Activated CD8-positive, alpha-beta T cell treated with anti-CD3 and anti-CD28 coated beads for 36 hours (primary cell): ENCODE data around the gene MED15. TPM values are rescaled to one million over a fixed set of nuclear protein-coding genes. Genes with fewer than 3 reads are reported as not detected.
"Not testable (repeated sequence)": the region's sequence is repeated elsewhere in the genome, so short reads cannot be mapped to it uniquely, and the experiment has no call there.

Experiments used
- ATAC-seq: fragments of 200-7000 bp; cut with Tn5 transposase; one replicate; pipeline ENCODE4 v1.10.0; 2021; ENCODE audit warnings: mild to moderate bottlenecking, moderate library complexity
- CTCF ChIA-PET: fragments of 350-600 bp; sonication (Branson Sonifier 250); formaldehyde crosslinking; loops from one replicate; lab custom pipeline; 2021; ENCODE audit warnings: antibody characterized with exemption; lab: Charles Lee
- POLR2A ChIA-PET: fragments of 350-600 bp; sonication (Branson Sonifier 250); formaldehyde crosslinking; loops from one replicate; lab custom pipeline; 2021; ENCODE audit warnings: antibody characterized with exemption; lab: Charles Lee
- DNase-seq: peaks from one replicate; pipeline ENCODE4 v3.0.0-alpha.2; 2020
- H3K27ac Mint-ChIP-seq: one replicate; pipeline ENCODE4 v1.8.0; 2021; ENCODE audit warnings: mild to moderate bottlenecking, mixed read lengths
- H3K27me3 Mint-ChIP-seq: one replicate; pipeline ENCODE4 v1.8.0; 2021; ENCODE audit warnings: mixed read lengths
- H3K36me3 Mint-ChIP-seq: one replicate; pipeline ENCODE4 v1.8.0; 2021; ENCODE audit warnings: low read depth, mixed read lengths
- H3K4me1 Mint-ChIP-seq: one replicate; pipeline ENCODE4 v1.8.0; 2021; ENCODE audit warnings: low read depth, mixed read lengths
- H3K4me3 Mint-ChIP-seq: one replicate; pipeline ENCODE4 v1.8.0; 2021; ENCODE audit warnings: mild to moderate bottlenecking, moderate library complexity, mixed read lengths
- H3K9me3 Mint-ChIP-seq: one replicate; pipeline ENCODE4 v1.8.0; 2021; ENCODE audit warnings: mixed read lengths
- intact Hi-C: fragments of 100-400 bp; cut with micrococcal nuclease; formaldehyde crosslinking; loops from one replicate; pipeline ENCODE4 v1.10.0; 2022
- total RNA-seq, 2 experiments: library from RNA; stranded (reverse); gene quantifications; one replicate each; pipeline ENCODE4 v1.2.3, GENCODE V29; 2021
- TF ChIP-seq, protein P1 (sequence below): fragments of 200-600 bp; IDR thresholded peaks from one replicate; pipeline ENCODE4 v1.8.0; 2022; ENCODE audit warnings: antibody characterized with exemption, mild to moderate bottlenecking

Gene MED15
- total RNA-seq, 2 experiments from 2014 or later = 110 to 118 TPM

DNA sequence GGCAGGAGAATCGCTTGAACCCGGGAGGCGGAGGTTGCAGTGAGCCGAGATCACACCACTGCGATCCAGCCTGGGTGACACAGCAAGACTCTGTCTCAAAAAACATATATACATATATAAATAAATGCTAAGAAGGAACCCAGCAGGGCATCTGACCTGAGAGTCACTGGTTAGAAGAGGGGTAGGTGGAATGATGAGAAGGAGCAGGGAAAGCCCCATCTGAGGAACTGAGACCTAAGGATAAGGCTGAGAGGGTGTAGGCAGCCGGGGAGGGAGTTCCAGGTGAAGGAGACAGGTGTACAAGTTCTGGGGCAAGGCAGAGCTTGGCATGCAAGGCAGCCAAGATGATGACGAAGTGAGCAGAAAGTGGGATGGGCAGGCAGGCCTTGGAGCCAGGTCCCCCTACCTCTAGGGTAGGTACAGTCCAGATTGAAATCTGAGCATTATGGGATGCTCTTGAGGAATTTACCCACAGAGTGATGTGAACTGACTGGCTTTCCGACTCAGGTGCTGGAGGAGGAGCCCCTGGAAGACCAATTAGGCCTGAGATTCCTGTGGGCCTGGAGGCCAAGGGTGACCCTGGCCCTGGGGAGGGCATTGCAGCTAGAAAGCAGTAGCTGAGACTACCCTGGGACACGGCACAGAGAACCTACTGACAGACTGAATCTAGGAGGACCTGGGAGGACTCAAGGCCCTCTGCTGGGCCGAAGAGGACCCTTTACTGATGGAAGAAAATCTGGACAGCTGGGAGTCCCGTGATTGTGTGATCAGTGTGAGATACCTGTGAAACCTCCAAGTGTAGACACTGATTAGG, 34.6 kb upstream of the MED15 start:
- ChIA-PET CTCF (interaction anchor here (1.5 to 1.9 kb wide), 2 partner anchors 55 to 97 kb away, joined by 3 to 5 read pairs; no protein-coding TSS in a partner anchor), POLR2A (interaction anchor here (0.9 to 1.6 kb wide), 3 partner anchors 9 to 34 kb away, joined by 3 to 8 read pairs (median 3); partner anchors contain the start of gene MED15)
- peak overlapping the region; percentile 58 for H3K27ac Mint-ChIP-seq
- intact Hi-C loops = no loop called here
- H3K36me3 Mint-ChIP-seq = peaks cover 9% of the 10 kb centered on the region
- TF ChIP-seq, protein P1, sequence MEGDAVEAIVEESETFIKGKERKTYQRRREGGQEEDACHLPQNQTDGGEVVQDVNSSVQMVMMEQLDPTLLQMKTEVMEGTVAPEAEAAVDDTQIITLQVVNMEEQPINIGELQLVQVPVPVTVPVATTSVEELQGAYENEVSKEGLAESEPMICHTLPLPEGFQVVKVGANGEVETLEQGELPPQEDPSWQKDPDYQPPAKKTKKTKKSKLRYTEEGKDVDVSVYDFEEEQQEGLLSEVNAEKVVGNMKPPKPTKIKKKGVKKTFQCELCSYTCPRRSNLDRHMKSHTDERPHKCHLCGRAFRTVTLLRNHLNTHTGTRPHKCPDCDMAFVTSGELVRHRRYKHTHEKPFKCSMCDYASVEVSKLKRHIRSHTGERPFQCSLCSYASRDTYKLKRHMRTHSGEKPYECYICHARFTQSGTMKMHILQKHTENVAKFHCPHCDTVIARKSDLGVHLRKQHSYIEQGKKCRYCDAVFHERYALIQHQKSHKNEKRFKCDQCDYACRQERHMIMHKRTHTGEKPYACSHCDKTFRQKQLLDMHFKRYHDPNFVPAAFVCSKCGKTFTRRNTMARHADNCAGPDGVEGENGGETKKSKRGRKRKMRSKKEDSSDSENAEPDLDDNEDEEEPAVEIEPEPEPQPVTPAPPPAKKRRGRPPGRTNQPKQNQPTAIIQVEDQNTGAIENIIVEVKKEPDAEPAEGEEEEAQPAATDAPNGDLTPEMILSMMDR = no peak
- H3K4me1 Mint-ChIP-seq = peaks cover 43% of the 10 kb centered on the region
- no peak overlapping the region for H3K4me3 Mint-ChIP-seq
- ATAC-seq (no peak), DNase-seq (no peak)
- no peaks in the 10 kb centered on the region for H3K27me3 Mint-ChIP-seq
- H3K9me3 Mint-ChIP-seq = no peaks in the 10 kb centered on the region

DNA sequence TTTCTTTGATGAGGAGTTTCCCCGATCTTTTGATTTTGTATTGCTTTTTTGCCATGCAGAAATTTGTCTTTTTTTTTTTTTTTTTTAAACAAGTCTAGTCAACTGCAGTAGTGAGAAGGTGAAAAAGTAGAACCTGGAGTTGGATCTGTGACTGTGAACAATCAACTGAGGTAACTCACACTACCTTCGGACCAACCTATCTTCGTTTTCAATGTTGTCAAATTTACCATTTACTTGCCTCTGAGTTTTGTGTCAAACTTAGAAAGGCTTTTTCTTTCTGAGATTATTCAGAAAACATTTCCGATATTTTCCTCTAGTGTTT, 32.3 kb upstream of the MED15 start:
- Mint-ChIP-seq H3K27ac (peak overlapping the region; percentile 72), H3K4me1 (peaks cover 39% of the 10 kb centered on the region), H3K36me3 (peaks cover 9% of the 10 kb centered on the region), H3K4me3 (peak overlapping the region; percentile 10), H3K9me3 (no peaks in the 10 kb centered on the region), H3K27me3 (no peaks in the 10 kb centered on the region)
- ChIA-PET CTCF (interaction anchor here (1.1 to 1.3 kb wide), 3 partner anchors 10 to 21 kb away, joined by 3 read pairs; no protein-coding TSS in a partner anchor), POLR2A (no interaction called here)
- ATAC-seq (no peak), DNase-seq (no peak)
- TF ChIP-seq, protein P1 = no peak
- intact Hi-C loops = no loop called here

DNA sequence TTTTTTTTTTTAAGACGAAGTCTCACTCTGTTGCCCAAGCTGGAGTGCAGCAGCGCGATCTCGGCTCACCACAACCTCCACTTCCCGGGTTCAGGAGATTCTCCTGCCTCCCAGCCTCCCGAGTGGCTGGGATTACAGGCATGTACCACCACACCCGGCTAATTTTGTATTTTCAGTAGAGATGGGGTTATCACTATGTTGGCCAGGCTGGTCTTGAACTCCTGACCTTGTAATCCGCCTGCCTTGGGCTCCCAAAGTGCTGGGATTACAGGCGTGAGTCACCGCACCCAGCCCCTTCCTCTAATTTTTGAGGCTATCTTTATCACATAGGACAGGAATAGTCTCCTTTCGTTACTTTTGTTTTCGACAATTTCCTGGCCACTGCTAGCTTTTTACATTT, 31.8 kb upstream of the MED15 start:
- DNase-seq, H3K9me3 Mint-ChIP-seq, H3K36me3 Mint-ChIP-seq, H3K27me3 Mint-ChIP-seq, intact Hi-C loops, ATAC-seq, CTCF ChIA-PET: not testable (repeated sequence)
- POLR2A ChIA-PET = interaction anchor here (1.2 kb wide), 1 partner anchor 12 kb away, joined by 4 read pairs; no protein-coding TSS in a partner anchor
- peak overlapping the region; percentile 72 for H3K27ac Mint-ChIP-seq
- peaks cover 43% of the 10 kb centered on the region for H3K4me1 Mint-ChIP-seq
- peak overlapping the region; percentile 10 for H3K4me3 Mint-ChIP-seq

DNA sequence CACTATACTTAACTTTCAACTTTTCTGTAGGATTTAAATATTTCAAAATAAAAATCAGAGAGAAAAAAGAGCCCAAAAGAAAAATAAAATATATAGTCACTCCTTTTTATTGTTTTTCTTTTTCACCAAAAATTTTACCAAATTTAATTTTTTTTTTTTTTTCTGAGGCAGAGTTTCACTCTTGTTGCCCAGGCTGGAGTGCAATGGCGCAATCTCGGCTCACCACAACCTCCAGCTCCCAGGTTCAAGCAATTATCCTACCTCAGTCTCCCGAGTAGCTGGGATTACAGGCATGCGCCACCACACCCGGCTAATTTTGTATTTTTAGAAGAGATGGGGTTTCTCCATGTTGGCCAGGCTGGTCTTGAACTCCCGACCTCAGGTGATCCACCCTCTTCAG, 29.4 kb upstream of the MED15 start:
- H3K9me3 Mint-ChIP-seq, POLR2A ChIA-PET, ATAC-seq, DNase-seq, H3K36me3 Mint-ChIP-seq, intact Hi-C loops, H3K4me3 Mint-ChIP-seq, H3K27me3 Mint-ChIP-seq, CTCF ChIA-PET, H3K27ac Mint-ChIP-seq: not testable (repeated sequence)
- H3K4me1 Mint-ChIP-seq = peaks cover 38% of the 10 kb centered on the region

DNA sequence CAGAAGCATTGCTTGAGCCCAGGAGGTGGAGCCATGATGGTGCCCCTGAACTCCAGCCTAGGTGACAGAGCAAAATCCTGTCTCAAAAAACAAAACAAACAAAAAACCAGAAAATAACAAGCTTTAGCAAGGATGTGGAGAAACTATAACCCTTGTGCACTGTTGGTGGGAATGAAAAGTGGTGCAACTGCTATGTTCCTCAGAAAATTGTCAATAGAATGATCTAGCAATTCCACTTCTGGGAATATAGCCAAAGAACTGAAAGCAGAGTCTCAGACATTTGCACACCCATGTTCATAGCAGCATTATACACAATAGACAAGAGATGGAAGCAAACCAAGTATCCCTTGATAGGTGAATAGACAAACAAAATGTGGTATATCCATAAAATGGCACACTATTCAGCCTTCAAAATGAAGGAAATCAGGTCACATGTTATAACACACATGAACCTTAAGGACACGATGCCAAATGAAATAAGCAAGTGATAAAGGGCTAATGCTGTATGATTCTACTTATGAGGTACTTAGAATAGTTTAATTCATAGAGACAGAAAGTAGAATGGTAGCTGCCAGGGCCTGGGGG, 27.7 kb upstream of the MED15 start:
- H3K4me1 Mint-ChIP-seq = peaks cover 31% of the 10 kb centered on the region
- ChIA-PET CTCF (no interaction called here), POLR2A (no interaction called here)
- H3K9me3 Mint-ChIP-seq = no peaks in the 10 kb centered on the region
- peaks cover 12% of the 10 kb centered on the region for H3K36me3 Mint-ChIP-seq
- ATAC-seq (no peak), DNase-seq (no peak)
- H3K27ac Mint-ChIP-seq = no peak overlapping the region
- no peaks in the 10 kb centered on the region for H3K27me3 Mint-ChIP-seq
- H3K4me3 Mint-ChIP-seq = no peak overlapping the region
- intact Hi-C loops = no loop called here
- TF ChIP-seq, protein P1 = no peak

DNA sequence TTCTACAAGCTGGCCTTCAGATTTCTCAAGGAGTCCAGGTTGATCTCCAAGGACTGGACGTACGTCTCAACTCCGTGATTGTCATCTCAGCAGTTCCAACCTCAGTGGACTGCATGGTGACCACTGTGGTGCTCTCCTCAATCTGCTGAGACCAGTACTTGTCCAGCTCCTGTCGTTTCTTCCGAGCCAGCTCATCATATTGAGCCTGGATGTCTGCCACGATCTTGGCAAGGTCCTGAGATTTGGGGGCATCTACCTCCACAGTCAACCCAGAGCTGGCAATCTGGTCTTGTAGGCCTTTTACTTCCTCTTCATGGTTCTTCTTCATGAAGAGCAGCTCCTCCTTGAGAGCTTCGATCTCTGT, 24.3 kb upstream of the MED15 start:
- intact Hi-C loops, ATAC-seq, H3K27ac Mint-ChIP-seq, H3K9me3 Mint-ChIP-seq, H3K4me3 Mint-ChIP-seq, DNase-seq, H3K27me3 Mint-ChIP-seq: not testable (repeated sequence)
- ChIA-PET CTCF (interaction anchor here (1.3 kb wide), 1 partner anchor 27 kb away, joined by 3 read pairs; no protein-coding TSS in a partner anchor), POLR2A (interaction anchor here (1.2 to 1.9 kb wide), 2 partner anchors 11 to 25 kb away, joined by 3 to 6 read pairs; partner anchors contain the start of gene MED15)
- Mint-ChIP-seq H3K4me1 (peaks cover 15% of the 10 kb centered on the region), H3K36me3 (peaks cover 15% of the 10 kb centered on the region)
